ENCODE results near the gene TGFB1. TPM values are rescaled to one million over a fixed set of nuclear protein-coding genes. Genes with fewer than 3 reads are reported as not detected.

The TGFB1 gene
- total RNA-seq, 1 experiment from 2014 or later, result 15.0 TPM

GRCh38 chr19:41298348-41298964, 55.3 kb downstream of the TGFB1 start:
- H3K9me3 Mint-ChIP-seq (ENCODE audit: unreplicated experiment), result no peaks in the 10 kb centered on the region
- BruUV-seq (replicated peaks), result no TSS peak
- intact Hi-C loops (cut with micrococcal nuclease; ENCODE audit: unreplicated experiment), result no loop called here
- DNase-seq, result no peak
- POLR2A ChIA-PET, result interaction anchor here (0.9 kb wide), 1 partner anchor 21 kb away, joined by 3 read pairs; no protein-coding TSS in a partner anchor
- peaks cover 99% of the 10 kb centered on the region for H3K36me3 Mint-ChIP-seq (ENCODE audit: insufficient read depth, unreplicated experiment)
- H3K4me3 Mint-ChIP-seq (ENCODE audit: unreplicated experiment), result no peak overlapping the region
- H3K27me3 Mint-ChIP-seq (ENCODE audit: insufficient read depth, unreplicated experiment), result no peaks in the 10 kb centered on the region
- no peaks in the 10 kb centered on the region for H3K9me3 ChIP-seq
- peak overlapping the region; percentile 39 for H3K27ac Mint-ChIP-seq (ENCODE audit: unreplicated experiment)
- no peaks in the 10 kb centered on the region for H3K27me3 ChIP-seq (replicated peaks; ENCODE audit: control insufficient read depth, insufficient read depth, low read length)
- no peak overlapping the region for H3K4me3 ChIP-seq (ENCODE audit: low read depth, low read length)
- CTCF ChIA-PET, result interaction anchor here (0.6 kb wide), 2 partner anchors 34 to 230 kb away, joined by 3 read pairs; partner anchors contain the start of gene HNRNPUL1
- H3K4me1 ChIP-seq, result peaks cover 13% of the 10 kb centered on the region
- no peak for TF ChIP-seq CTCF (IDR thresholded peaks at IDR 0.05; ENCODE audit: insufficient read depth in 1 of 2, low read depth in 1 of 2, low read length in 1 of 2, severe bottlenecking in 1 of 2, unreplicated experiment in 1 of 2)
- peaks cover 6% of the 10 kb centered on the region for H3K4me1 Mint-ChIP-seq (ENCODE audit: low read depth, unreplicated experiment)
- H3K36me3 ChIP-seq (ENCODE audit: control insufficient read depth, insufficient read depth, low read length), result peaks cover 16% of the 10 kb centered on the region

- no peak for TF ChIP-seq CTCF (IDR thresholded peaks at IDR 0.05; ENCODE audit: insufficient read depth in 1 of 2, low read depth in 1 of 2, low read length in 1 of 2, severe bottlenecking in 1 of 2, unreplicated experiment in 1 of 2)
- H3K36me3 ChIP-seq (ENCODE audit: control insufficient read depth, insufficient read depth, low read length), result peaks cover 16% of the 10 kb centered on the region
- no peak overlapping the region for H3K4me3 ChIP-seq (ENCODE audit: low read depth, low read length)
- H3K4me1 ChIP-seq, result peaks cover 13% of the 10 kb centered on the region
- no peaks in the 10 kb centered on the region for H3K27me3 ChIP-seq (replicated peaks; ENCODE audit: control insufficient read depth, insufficient read depth, low read length)
- CTCF ChIA-PET, result interaction anchor here (0.6 kb wide), 1 partner anchor 230 kb away, joined by 3 read pairs; no protein-coding TSS in a partner anchor
- intact Hi-C loops (cut with micrococcal nuclease; ENCODE audit: unreplicated experiment), result no loop called here
- no peaks in the 10 kb centered on the region for H3K9me3 ChIP-seq
- Mint-ChIP-seq H3K4me1 (ENCODE audit: low read depth, unreplicated experiment) (peaks cover 6% of the 10 kb centered on the region), H3K9me3 (ENCODE audit: unreplicated experiment) (no peaks in the 10 kb centered on the region), H3K36me3 (ENCODE audit: insufficient read depth, unreplicated experiment) (peaks cover 99% of the 10 kb centered on the region), H3K4me3 (ENCODE audit: unreplicated experiment) (no peak overlapping the region), H3K27ac (ENCODE audit: unreplicated experiment) (peak overlapping the region; percentile 39), H3K27me3 (ENCODE audit: insufficient read depth, unreplicated experiment) (no peaks in the 10 kb centered on the region)
- BruUV-seq (replicated peaks), result no TSS peak
- POLR2A ChIA-PET, result interaction anchor here (0.9 kb wide), 1 partner anchor 21 kb away, joined by 3 read pairs; no protein-coding TSS in a partner anchor
- no peak for DNase-seq
Observed at GRCh38 chr19:41297628-41298347, 55.9 kb downstream of the TGFB1 start.

GRCh38 chr19:41296433-41296871, 57.3 kb downstream of the TGFB1 start:
- no peaks in the 10 kb centered on the region for H3K27me3 ChIP-seq (replicated peaks; ENCODE audit: control insufficient read depth, insufficient read depth, low read length)
- no peak for DNase-seq
- Mint-ChIP-seq H3K4me3 (ENCODE audit: unreplicated experiment) (no peak overlapping the region), H3K36me3 (ENCODE audit: insufficient read depth, unreplicated experiment) (peaks cover 99% of the 10 kb centered on the region), H3K9me3 (ENCODE audit: unreplicated experiment) (no peaks in the 10 kb centered on the region), H3K27me3 (ENCODE audit: insufficient read depth, unreplicated experiment) (no peaks in the 10 kb centered on the region), H3K27ac (ENCODE audit: unreplicated experiment) (no peak overlapping the region), H3K4me1 (ENCODE audit: low read depth, unreplicated experiment) (peaks cover 6% of the 10 kb centered on the region)
- H3K4me3 ChIP-seq (ENCODE audit: low read depth, low read length), result no peak overlapping the region
- TF ChIP-seq CTCF (IDR thresholded peaks at IDR 0.05; ENCODE audit: insufficient read depth in 1 of 2, low read depth in 1 of 2, low read length in 1 of 2, severe bottlenecking in 1 of 2, unreplicated experiment in 1 of 2), result no peak
- ChIA-PET POLR2A (no interaction called here), CTCF (no interaction called here)
- peaks cover 18% of the 10 kb centered on the region for H3K36me3 ChIP-seq (ENCODE audit: control insufficient read depth, insufficient read depth, low read length)
- H3K9me3 ChIP-seq, result no peaks in the 10 kb centered on the region
- BruUV-seq (replicated peaks), result no TSS peak
- H3K4me1 ChIP-seq, result peaks cover 13% of the 10 kb centered on the region
- intact Hi-C loops (cut with micrococcal nuclease; ENCODE audit: unreplicated experiment), result no loop called here

Measured in Caco-2 (cell line).